ENCODE results near the gene GOLGA5.
"Not testable (repeated sequence)": the region's sequence is repeated elsewhere in the genome, so short reads cannot be mapped to it uniquely, and the experiment has no call there.

Gene GOLGA5

GRCh38 chr14:92768236-92768635 is 25.9 kb upstream of the GOLGA5 start:
- H3K36me3 Mint-ChIP-seq, H3K27ac Mint-ChIP-seq, H3K4me3 Mint-ChIP-seq, H3K27me3 Mint-ChIP-seq, H3K9me3 Mint-ChIP-seq: not testable (repeated sequence)
- peaks cover 13% of the 10 kb centered on the region for H3K4me1 Mint-ChIP-seq

- H3K4me3 Mint-ChIP-seq: no peak overlapping the region
- H3K4me1 Mint-ChIP-seq: peaks cover 13% of the 10 kb centered on the region
- no peaks in the 10 kb centered on the region for H3K27me3 Mint-ChIP-seq
- no peaks in the 10 kb centered on the region for H3K9me3 Mint-ChIP-seq
- H3K27ac Mint-ChIP-seq: no peak overlapping the region
- H3K36me3 Mint-ChIP-seq: no peaks in the 10 kb centered on the region
Measured at GRCh38 chr14:92768795-92769194, 25.3 kb upstream of the GOLGA5 start.

- no peak overlapping the region for H3K4me3 Mint-ChIP-seq
- H3K36me3 Mint-ChIP-seq: no peaks in the 10 kb centered on the region
- H3K4me1 Mint-ChIP-seq: peaks cover 13% of the 10 kb centered on the region
- H3K9me3 Mint-ChIP-seq: no peaks in the 10 kb centered on the region
- H3K27me3 Mint-ChIP-seq: no peaks in the 10 kb centered on the region
- H3K27ac Mint-ChIP-seq: no peak overlapping the region
Measured at GRCh38 chr14:92770484-92770883, 23.6 kb upstream of the GOLGA5 start.

GRCh38 chr14:92774572-92774971 is 19.5 kb upstream of the GOLGA5 start:
- peaks cover 6% of the 10 kb centered on the region for H3K4me1 Mint-ChIP-seq
- no peaks in the 10 kb centered on the region for H3K27me3 Mint-ChIP-seq
- no peaks in the 10 kb centered on the region for H3K9me3 Mint-ChIP-seq
- no peak overlapping the region for H3K4me3 Mint-ChIP-seq
- no peak overlapping the region for H3K27ac Mint-ChIP-seq
- no peaks in the 10 kb centered on the region for H3K36me3 Mint-ChIP-seq

GRCh38 chr14:92775292-92775691 is 18.8 kb upstream of the GOLGA5 start:
- H3K27ac Mint-ChIP-seq, H3K4me3 Mint-ChIP-seq, H3K36me3 Mint-ChIP-seq, H3K27me3 Mint-ChIP-seq, H3K9me3 Mint-ChIP-seq, H3K4me1 Mint-ChIP-seq: not testable (repeated sequence)

GRCh38 chr14:92778868-92779565 is 15.1 kb upstream of the GOLGA5 start:
- not testable (repeated sequence) for H3K36me3 Mint-ChIP-seq, H3K4me3 Mint-ChIP-seq, H3K9me3 Mint-ChIP-seq, H3K27ac Mint-ChIP-seq, H3K4me1 Mint-ChIP-seq, H3K27me3 Mint-ChIP-seq

- no peaks in the 10 kb centered on the region for H3K4me1 Mint-ChIP-seq
Measured at GRCh38 chr14:92780444-92781232, 13.5 kb upstream of the GOLGA5 start.

GRCh38 chr14:92781350-92781749 is 12.8 kb upstream of the GOLGA5 start:
- no peak overlapping the region for H3K4me3 Mint-ChIP-seq
- H3K9me3 Mint-ChIP-seq: no peaks in the 10 kb centered on the region
- no peaks in the 10 kb centered on the region for H3K4me1 Mint-ChIP-seq
- no peaks in the 10 kb centered on the region for H3K27me3 Mint-ChIP-seq
- H3K36me3 Mint-ChIP-seq: no peaks in the 10 kb centered on the region
- H3K27ac Mint-ChIP-seq: no peak overlapping the region

More at GRCh38 chr14:92780444-92781232, 13.5 kb upstream of the GOLGA5 start:
- Mint-ChIP-seq H3K27me3 (no peaks in the 10 kb centered on the region), H3K36me3 (no peaks in the 10 kb centered on the region), H3K9me3 (no peaks in the 10 kb centered on the region), H3K27ac (no peak overlapping the region), H3K4me3 (no peak overlapping the region)

GRCh38 chr14:92783813-92784431 is 10.2 kb upstream of the GOLGA5 start:
- peak overlapping the region; percentile 32 for H3K27ac Mint-ChIP-seq
- H3K4me1 Mint-ChIP-seq: no peaks in the 10 kb centered on the region
- H3K9me3 Mint-ChIP-seq: peaks cover 4% of the 10 kb centered on the region
- no peak overlapping the region for H3K4me3 Mint-ChIP-seq
- H3K36me3 Mint-ChIP-seq: no peaks in the 10 kb centered on the region
- H3K27me3 Mint-ChIP-seq: no peaks in the 10 kb centered on the region

GRCh38 chr14:92785667-92786426 is 8.3 kb upstream of the GOLGA5 start:
- Mint-ChIP-seq H3K9me3 (peaks cover 11% of the 10 kb centered on the region), H3K36me3 (peaks cover 6% of the 10 kb centered on the region), H3K27me3 (no peaks in the 10 kb centered on the region), H3K4me3 (no peak overlapping the region), H3K27ac (no peak overlapping the region), H3K4me1 (peaks cover 6% of the 10 kb centered on the region)

GRCh38 chr14:92786427-92786756 is 7.7 kb upstream of the GOLGA5 start:
- Mint-ChIP-seq H3K4me3 (no peak overlapping the region), H3K27ac (no peak overlapping the region), H3K9me3 (peaks cover 11% of the 10 kb centered on the region), H3K27me3 (no peaks in the 10 kb centered on the region), H3K36me3 (peaks cover 6% of the 10 kb centered on the region), H3K4me1 (peaks cover 6% of the 10 kb centered on the region)

GRCh38 chr14:92787554-92787953 is 6.6 kb upstream of the GOLGA5 start:
- Mint-ChIP-seq H3K4me1 (peaks cover 6% of the 10 kb centered on the region), H3K27me3 (no peaks in the 10 kb centered on the region), H3K4me3 (no peak overlapping the region), H3K36me3 (peaks cover 6% of the 10 kb centered on the region), H3K27ac (no peak overlapping the region), H3K9me3 (peaks cover 11% of the 10 kb centered on the region)

- Mint-ChIP-seq H3K36me3 (peaks cover 6% of the 10 kb centered on the region), H3K27me3 (no peaks in the 10 kb centered on the region), H3K27ac (peak overlapping the region; percentile 6), H3K4me3 (no peak overlapping the region), H3K9me3 (peaks cover 11% of the 10 kb centered on the region), H3K4me1 (peaks cover 11% of the 10 kb centered on the region)
Measured at GRCh38 chr14:92789457-92790089, 4.5 kb upstream of the GOLGA5 start.

GRCh38 chr14:92792885-92793284 is 1.2 kb upstream of the GOLGA5 start:
- Mint-ChIP-seq H3K27ac (no peak overlapping the region), H3K27me3 (no peaks in the 10 kb centered on the region), H3K4me3 (peak overlapping the region; percentile 98), H3K4me1 (peaks cover 39% of the 10 kb centered on the region), H3K9me3 (peaks cover 11% of the 10 kb centered on the region), H3K36me3 (peaks cover 6% of the 10 kb centered on the region)

- Mint-ChIP-seq H3K27ac (peak overlapping the region; percentile 96), H3K27me3 (no peaks in the 10 kb centered on the region), H3K4me3 (peak overlapping the region; percentile 98), H3K4me1 (peaks cover 45% of the 10 kb centered on the region), H3K36me3 (peaks cover 4% of the 10 kb centered on the region), H3K9me3 (peaks cover 7% of the 10 kb centered on the region)
Measured at GRCh38 chr14:92794547-92794941, 439 bp downstream of the GOLGA5 start.

Measured in activated naive CD4-positive, alpha-beta T cell treated with anti-CD3 and anti-CD28 coated beads, Interleukin-2, amount 50 U/mL, for 24 hours (primary cell).